Measurements from ENCODE around the gene AHDC1.
A peak's percentile ranks its signal among the peaks of the same experiment; 100 is the strongest.
"Not testable (repeated sequence)": the region's sequence is repeated elsewhere in the genome, so short reads cannot be mapped to it uniquely, and the experiment has no call there.

Gene AHDC1

DNA sequence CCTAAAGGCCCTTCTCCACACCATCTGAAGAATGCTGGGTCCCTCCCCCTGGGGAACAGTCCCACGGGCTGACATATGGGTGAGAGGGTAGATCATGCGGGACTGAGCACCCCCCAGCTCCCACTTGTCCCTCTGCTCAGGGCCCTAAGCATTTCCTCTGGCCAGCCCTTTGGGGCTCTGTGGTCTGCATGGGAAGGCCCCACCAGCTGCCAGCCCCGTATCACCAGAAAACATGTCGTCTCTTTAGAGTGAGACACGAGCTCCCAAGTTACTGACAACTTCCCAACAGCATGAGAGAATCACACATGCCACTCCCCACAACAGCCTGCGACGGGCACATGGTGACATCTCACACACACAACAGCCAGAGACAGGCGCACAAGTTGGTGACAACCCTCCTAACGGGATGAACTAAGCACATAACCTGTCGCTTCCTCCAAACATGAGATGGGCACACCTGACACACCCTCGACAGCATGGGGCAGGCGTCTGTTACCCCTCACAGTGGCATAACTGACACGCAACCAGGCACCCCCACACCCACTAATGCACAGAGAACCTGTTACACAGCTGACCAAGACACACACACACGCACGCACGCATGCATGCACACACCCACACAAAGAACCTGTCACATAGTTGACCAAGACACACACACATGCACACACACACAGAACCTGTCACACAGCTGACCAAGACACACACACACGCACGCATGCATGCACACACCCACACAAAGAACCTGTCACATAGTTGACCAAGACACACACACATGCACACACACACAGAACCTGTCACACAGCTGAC, 41.2 kb downstream of the AHDC1 start:
- DNase-seq: no peak

- no peak for DNase-seq
Observed at GRCh38 chr1:27562021-27562420, 41.9 kb downstream of the AHDC1 start.

GRCh38 chr1:27561124-27561899, 42.6 kb downstream of the AHDC1 start:
- DNase-seq: no peak

- DNase-seq: no peak
Observed at GRCh38 chr1:27560268-27561123, 43.4 kb downstream of the AHDC1 start.

DNA sequence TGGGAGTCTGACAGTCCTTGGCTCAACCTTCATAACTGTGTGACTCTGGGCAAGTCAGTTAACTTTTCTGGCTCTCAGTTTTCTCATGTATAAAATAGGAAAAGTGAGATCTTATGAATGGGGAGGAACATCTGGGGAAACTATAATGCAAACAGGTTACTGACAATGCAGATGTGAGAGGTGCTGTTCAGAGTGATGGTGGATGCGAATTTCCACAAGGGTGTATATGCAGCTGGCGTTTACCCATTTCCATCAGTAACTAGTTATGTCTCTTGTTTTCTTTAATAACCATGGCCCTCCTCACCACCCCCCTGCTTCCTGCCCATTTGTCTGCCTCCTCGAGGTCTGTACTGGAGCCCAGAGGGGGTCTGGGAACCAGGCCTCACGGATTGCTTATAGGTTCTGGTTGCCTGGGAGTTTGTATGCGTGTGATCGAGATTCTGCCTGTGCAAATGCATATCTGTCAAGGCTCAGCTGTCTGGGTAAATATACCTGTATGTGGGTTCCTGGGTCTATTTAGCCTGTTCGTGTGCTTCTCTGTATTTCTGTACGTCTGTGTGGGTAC, 44.4 kb downstream of the AHDC1 start:
- no peak for DNase-seq

- DNase-seq: no peak
Observed at GRCh38 chr1:27557596-27558340, 46.2 kb downstream of the AHDC1 start.

- peak; percentile 18 to 63 (median 47) for DNase-seq
Observed at GRCh38 chr1:27556781-27557595, 47.0 kb downstream of the AHDC1 start.

DNA sequence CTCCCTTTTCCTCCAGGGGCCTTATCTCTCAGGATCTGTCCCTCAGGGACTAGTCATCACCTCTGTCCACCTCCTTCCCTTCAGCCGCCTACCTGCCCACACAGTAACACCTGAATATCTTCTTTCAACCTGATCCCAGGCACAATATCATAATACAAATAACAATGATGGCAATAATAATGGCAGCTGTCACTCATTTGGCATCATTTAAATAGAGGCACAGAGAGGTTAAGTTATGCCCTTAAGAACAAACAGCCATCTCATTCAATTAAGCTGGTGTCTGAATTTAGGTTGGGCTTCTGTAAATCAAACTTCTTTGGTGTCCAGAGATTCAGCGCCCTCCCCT, 47.5 kb downstream of the AHDC1 start:
- DNase-seq: no peak

DNA sequence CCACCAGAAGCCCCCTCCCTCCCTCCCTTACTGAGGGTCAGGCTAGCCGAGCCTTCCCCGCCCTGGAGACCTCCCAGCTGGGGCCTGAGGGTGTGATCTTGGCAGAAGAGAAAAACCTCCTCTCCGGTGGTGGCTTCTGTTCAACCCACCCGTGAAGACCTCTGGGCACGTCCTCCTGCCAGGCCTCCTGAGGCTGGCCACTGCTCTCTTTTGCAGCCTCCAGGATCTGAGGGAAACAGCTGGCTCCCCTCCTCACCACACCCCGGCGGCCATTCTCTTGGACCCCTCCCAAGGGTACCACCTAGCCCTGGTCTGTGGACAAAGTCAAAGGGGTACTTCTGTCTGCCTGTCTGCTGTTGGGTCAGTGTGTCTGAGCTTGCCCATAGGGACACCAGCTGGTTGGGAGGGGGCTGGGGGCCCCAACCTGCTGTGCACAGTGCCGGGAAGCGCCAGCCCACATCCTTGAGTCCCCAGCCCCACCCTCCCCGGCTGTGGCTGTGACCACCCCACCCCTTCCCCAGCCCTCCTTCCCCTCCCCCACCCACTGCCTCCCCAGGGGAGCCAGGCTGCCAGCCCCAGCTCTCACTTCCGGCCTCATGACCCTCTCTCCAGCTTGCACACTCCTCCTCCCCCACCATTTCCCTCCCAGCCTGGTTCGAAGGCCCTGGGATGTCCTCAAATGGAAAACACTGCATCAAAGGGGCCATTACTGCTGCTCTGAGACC, 48.1 kb downstream of the AHDC1 start:
- DNase-seq: no peak

DNA sequence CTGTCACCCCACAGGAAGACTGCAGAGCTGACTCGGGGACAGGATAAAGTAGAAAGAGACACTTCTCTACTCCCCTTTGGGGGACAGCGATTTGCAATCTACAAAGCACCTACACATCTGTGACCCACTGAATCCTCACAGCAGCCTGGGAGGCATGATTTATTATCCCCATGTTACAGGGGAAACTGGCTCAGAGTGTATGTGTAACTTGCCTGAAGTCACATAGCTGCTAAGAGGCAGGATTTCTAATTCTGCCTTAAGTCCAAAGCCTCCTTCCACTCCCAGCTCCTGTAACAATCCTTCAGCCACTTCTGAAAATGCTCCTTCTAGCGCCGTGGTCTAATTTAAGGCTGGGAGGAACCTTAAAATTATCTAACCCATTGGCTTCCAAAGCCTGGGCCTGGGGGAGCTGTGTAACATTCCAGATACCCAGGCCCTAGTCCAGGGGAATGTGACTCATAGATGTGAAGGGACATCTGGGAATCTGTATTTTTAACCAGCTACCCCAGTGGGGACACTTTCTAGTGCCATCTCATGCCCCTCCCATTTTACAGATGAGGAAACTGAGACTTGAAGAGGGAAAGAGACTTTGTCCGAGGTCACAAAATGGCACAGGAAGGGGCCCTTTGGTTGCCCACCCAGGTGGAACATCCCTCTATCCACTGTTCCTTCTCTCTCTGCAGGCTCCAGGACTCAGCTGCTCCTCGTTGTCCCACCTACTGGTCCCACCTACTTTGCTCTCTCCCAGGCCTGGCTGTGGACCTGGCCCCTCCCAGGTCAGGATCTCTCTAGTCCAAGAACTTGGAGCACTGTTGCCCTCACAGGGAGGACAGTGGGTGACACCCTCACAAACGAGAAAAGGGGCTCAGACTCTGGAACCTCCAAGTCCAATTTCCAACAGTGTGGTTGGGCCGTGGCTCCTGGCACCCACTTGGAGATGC, 48.9 kb downstream of the AHDC1 start:
- no peak for DNase-seq

GRCh38 chr1:27554293-27554692, 49.7 kb downstream of the AHDC1 start:
- no peak for DNase-seq

DNA sequence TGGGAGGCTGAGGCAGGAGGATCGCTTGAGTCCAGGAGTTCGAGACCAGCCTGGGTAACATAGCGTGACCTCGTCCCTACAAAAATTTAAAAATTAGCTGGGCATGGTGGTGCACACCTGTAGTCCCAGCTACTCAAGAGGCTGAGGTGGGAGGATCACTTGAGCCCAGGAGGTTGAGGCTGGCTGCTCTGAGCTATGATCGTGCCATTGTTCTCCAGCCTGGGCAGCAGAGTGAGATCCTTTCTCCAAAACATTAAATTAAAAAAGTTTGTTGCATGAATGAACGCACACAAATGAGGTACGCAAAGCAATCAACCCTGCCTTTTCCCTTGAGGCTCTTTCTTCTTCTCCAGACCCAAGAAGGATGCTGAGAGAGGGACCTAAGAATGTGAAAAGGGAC, 50.1 kb downstream of the AHDC1 start:
- not testable (repeated sequence) for DNase-seq

DNA sequence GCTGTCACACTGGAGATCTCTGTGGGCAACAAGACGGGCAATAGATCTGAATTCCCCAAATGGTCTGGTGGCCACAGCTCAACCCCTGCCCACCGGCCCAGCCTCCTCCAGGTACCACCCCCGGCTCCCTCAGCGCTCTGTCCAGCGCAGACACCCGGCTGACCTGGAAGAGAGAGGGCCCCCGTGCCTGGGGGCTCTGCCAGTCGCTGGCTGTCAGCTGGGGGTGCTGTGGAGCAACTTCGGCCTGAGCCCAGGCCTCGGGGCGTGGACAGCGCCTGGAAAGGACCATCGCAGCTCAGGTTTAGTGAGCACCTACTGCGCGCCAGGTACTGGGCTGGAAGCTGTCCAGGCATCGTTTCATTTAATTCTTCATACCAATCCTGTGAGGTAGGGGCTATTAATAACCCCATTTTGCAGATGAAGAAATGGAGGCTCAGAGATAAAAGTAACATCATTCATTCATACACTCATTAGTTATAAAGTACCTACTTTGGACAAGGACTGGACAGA, 51.0 kb downstream of the AHDC1 start:
- no peak for DNase-seq

DNA sequence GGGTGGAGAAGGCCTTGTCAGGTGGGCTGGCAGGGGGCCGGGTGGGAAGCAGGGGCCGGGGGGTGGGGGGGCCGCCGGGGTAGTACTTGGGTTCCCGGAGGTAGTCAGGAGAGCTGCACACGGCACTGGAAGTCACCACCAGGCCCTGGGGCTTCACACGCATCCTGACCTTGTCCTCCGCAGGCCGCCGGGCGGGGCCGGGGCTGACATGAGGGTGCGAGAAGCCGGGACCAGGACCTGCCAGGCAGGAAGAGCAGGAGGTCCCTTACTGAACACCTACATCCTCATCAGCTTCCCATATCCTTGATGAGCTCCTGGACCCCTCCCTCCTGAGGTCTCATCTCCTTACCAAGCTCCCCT, 52.0 kb downstream of the AHDC1 start:
- DNase-seq: no peak

GRCh38 chr1:27551170-27551952, 52.6 kb downstream of the AHDC1 start:
- DNase-seq: no peak

GRCh38 chr1:27550510-27551169, 53.3 kb downstream of the AHDC1 start:
- no peak for DNase-seq

- no peak for DNase-seq
Observed at GRCh38 chr1:27549807-27550408, 54.0 kb downstream of the AHDC1 start.
